Amygdala (tissue), 56 donors: Measurements from ENCODE around the gene LFNG.

Experiments
- DNase-seq, 56 donors: peaks; one replicate each; lab custom pipeline; 2025; lab: John Stamatoyannopoulos, UW

LFNG gene, protein sequence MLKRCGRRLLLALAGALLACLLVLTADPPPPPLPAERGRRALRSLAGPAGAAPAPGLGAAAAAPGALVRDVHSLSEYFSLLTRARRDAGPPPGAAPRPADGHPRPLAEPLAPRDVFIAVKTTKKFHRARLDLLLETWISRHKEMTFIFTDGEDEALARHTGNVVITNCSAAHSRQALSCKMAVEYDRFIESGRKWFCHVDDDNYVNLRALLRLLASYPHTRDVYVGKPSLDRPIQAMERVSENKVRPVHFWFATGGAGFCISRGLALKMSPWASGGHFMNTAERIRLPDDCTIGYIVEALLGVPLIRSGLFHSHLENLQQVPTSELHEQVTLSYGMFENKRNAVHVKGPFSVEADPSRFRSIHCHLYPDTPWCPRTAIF

DNA sequence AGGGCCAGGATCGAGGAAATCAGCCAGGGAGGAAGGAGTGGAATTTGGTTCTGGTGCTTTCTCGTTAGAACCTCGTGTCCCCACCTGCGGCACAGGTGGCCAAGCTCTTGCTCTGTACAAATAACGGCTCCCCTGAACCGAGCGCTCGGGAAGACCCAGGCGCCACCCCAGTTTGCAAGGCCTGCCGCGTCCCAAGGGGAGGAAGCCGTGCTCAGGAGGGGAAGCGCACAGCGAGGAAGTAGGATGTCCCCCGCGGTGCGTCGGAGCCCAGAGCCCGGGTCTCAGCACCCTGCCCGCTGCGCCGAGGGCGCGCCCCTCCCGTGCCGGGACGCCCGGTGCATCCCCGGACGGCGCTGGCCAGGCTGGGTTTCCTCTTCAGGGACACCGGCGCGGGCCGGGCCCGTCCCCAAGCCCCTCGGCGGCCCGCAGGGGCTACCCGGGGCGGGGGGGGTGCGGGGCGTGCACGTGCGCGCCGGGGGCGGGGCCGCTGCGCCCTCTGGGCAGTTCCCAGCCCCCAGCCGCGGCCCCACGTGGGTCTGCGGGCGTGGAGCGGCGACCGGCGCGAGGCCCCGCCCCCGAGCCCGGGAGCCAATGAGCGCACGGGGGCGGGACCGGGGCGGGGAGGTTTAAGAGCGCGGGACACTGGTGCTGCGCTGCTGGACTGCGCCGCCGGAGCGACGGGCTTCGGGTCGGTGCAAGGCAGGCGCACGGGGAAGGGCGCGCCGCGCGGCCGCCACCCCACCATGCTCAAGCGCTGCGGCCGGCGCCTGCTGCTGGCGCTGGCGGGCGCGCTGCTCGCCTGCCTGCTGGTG is at the start of gene LFNG:
TSS of gene LFNG (plus strand) at position 656 of the 812 bp plus-strand sequence. CDS start at position 744, 88 bp downstream.
- DNase-seq = peak in 54 of 56 donors; percentile 26 to 93 (median 73)

DNA sequence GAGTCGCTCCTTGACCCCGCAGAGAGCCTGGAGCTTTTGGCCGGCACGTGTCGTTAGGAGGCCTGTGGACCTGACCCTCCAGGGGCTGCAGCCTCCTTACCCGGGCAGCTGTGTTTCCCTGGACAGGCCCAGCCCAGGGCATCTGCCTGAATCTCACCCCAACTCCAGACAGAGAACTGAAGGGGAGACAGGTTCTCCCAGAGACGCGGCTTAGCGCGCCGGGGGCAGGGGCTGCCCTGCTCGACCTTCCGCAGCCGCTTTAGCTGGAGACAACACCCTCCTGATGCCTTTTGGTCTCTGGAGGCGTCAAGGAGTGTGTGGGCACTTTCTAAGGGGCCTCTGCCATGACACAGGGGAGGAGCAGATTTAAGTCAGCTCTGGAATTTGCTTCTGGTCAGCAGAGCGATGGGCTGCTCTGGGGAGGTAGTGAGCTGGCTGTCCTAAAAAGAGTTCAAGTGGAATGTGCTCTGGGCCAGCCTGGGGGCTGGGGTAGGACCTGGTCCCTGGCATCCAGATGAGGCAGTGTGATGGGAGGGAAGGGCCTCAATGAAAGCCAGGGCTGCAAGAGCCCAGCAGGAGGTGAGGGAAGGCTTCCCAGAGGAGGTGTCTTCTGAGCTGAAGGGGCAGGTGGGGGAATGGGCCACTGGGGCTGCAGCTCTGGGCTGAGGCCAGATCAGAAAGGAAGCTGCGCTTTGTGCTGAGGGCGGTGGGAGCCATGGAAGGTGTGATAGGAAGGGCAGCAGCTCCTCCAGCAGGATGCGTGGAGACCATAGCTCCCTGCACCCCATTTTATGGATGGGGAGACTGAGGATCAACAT is 49.2 kb upstream of the LFNG start:
- DNase-seq = no peak

DNA sequence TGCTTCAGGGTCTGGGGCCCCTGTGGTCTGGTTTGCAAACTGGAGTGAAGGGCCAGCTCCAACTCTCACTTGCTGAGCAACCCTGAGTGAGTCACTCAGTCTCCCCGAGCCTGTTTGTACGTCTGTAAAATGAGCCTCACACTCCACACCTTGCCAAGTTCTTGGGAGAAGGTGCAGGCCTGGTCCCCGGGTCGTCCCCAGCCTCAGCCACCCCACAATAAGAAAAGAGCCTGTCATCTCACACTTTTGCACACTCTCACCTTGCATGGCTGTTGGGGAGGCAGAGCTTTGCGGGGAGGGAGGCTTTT is 48.6 kb upstream of the LFNG start:
- no peak for DNase-seq

DNA sequence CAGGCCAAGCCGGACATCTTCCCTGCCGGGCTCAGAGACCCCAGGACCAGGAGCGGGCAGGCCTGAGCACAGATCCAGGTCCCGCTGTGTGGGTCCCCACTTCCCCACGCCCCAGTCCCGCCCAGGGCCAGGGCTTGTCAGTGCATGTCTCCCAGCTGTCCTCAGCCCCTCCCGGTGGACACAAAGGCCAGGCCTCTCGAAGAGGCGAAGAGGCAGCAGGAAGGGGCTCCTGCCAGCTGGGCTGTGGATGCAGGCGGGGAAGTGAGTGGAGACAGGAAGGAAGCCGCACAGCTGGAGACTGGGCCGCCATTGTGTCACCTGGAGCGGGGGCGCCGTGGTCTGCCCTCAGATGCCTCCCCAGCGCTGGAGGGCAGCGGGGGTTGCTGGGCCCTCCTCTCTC is 48.2 kb upstream of the LFNG start:
- no peak for DNase-seq

DNA sequence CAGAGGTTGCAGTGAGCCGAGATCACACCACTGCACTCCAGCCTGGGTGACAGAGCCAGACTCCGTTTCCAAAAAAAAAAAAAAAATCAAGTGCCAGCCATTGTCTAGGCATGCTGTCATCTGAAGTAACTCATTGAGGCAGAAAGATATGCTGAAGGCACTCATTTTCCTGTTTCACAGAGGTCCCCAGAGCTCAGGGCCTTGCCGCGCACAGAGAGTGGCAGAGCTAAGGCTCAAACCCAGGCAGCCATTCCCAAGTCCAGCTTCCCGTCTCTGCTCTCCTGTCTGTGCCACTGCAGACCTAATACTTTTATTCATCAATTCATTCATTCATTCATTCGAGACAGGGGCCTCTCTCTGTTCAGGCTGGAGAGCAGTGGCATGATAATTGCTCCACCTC is 46.8 kb upstream of the LFNG start:
- DNase-seq = no peak

DNA sequence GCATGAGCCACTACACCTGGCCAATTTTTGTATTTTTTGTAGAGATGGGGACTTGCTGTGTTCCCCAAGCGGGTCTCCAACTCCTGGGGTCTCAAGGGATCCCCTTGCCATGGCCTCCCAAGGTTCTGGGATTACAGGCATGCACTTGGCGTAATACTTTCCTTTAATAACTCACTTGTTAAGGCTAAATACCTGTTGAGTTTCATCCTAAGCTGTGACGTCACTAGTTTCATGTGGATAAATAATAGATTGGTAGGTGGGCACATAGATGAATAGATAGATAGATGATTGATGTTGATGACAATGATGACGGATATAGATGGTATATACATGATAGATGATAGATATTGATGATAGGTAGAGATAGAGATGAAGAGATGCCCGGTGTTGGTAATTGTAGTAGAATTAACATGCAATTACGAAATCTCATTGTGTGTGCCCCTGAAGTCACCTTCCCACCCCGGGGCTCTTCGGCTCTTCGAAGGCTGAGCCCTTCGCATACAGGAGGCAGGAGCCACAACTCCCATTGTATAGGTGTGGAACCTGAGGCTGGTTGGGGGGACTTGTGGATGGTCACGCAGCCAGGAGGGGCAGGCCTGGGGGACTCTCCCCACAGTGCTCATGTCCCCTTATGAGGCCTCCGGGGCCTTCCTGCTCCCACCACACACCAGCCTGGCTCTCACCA is 45.9 kb upstream of the LFNG start:
- DNase-seq = no peak

DNA sequence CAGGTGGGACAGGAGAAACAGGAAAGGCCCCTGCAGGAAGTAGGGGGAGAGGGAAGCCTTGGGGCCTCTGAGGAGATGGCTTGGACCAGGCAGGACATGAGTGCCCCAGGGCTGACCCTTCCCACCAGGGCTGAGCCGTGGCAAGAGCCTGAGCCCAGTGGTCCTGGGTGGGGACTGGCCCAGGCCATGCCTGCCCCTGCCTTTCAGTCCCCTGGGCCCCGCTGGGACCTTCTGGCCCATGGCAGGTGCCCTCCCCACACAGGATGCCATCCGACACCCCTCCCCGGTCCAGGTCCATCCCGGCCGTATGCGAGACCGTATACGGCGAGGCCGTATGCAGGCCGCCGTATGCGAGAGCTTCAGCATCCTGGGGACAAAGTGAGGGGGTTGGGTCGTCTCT is 45.4 kb upstream of the LFNG start:
- no peak for DNase-seq

DNA sequence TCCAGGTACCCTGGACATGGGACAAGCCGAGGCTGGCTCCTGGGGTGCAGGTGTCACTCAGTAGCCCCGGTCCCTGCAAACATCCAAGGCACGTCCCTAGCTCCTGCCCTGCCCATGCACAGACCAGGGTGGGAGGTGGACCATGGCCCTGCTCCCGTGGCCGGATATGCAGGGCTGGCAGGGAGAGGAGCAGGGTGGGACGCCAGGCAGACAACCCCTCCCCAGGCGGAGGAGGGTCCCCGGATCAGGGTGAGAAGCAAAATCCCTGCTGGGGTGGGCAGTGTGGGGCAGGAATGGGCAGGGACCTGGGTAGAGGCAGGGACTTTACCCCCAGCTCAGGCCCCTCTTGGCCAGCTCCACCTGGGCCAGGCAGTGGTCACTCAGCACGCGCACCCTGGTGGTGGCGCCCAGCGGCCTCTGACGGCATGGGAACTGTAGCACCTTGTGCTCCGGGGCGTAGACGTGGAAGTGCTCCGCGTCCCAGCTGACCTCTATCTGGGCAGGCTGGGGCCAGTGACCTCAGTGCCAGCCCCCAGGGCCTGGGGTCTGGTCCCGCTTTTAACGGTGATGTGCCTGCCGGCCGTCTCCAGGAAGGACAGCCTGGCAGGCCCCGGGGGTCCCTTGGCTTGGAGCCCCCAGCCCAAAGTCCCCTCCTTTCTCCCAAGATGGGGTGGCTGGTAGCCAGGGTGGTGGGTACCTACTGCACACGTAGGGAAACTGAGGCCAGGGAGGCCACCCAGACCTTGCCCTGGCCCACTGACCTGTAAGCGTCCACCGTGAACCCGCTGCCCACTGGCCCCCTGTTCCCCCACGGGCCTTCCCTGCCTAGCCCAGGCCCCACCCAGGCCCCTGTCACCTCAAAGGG is 44.5 kb upstream of the LFNG start:
- DNase-seq = no peak

DNA sequence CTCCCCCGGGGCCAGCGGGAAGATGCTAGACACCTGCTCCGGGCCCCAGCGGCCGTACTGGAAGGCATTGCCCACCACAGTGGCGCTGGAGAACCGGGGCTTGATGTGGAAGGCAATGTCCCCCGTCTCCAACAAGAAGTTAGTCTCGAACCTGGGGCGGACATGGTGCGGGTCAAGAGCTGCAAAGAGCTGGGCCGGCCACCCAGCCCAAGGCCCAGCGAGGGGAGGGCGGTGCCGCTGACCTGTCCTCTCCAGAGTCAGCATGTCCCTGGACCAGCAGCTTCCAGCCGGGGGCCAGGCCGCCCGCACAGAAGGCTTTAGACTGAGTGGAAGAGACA is 43.9 kb upstream of the LFNG start:
- no peak for DNase-seq

DNA sequence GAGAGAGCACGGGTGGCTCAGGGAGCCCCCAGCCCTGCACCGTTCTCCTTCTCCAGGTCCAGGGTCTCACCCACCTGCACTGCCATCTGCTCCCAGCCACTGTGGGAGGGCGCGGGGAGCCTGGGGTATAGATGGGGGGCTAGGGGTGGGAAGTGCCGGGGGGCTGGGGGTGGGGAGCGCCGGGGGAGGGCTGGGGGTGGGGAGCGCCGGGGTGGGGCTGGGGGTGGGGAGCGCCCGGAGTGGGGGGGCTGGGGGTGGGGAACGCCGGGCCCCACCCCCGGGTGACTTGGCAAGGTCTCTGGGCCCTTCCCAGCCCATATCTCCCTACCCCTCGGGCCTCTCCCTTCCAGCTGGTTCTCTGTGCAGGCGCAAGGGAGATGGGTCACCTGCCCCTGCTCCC is 43.3 kb upstream of the LFNG start, which contains the start of gene GRIFIN:
TSS of gene GRIFIN (minus strand) at position 101 of the 400 bp plus-strand sequence. CDS start at position 86, 15 bp downstream.
- no peak for DNase-seq

DNA sequence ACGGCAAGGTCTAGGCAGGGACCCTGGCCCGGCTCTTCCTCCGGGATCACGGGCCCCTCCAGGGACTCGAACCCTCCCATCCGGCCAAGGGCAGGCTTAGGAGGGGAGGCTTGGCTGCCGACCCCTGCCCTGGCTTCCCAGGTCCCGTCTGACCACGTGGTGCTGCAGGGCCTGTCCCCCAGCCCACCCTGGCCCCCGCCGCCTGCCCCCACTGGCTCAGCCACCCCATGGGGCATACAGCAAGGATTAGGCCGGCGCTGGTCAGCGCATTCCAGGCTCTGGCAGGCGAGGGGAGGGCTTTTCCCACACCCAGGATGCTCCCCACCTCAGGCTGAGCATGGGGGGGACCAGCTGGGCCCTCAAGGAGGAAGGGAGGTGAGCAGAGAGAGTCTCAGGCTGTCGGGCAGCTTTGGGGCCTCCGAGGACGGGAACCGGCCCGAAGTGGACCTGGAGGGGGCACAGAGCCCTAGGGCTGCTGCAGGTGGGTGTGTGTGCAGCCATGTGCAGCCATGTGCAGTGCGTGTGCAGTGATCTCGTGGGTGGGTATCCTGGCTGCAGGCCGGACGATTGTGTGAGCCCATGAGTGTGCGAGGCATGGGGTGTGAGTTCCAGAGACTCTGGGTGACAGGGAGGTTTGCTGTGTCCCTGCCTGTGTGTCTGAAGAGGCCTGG is 42.7 kb upstream of the LFNG start:
- DNase-seq = no peak

DNA sequence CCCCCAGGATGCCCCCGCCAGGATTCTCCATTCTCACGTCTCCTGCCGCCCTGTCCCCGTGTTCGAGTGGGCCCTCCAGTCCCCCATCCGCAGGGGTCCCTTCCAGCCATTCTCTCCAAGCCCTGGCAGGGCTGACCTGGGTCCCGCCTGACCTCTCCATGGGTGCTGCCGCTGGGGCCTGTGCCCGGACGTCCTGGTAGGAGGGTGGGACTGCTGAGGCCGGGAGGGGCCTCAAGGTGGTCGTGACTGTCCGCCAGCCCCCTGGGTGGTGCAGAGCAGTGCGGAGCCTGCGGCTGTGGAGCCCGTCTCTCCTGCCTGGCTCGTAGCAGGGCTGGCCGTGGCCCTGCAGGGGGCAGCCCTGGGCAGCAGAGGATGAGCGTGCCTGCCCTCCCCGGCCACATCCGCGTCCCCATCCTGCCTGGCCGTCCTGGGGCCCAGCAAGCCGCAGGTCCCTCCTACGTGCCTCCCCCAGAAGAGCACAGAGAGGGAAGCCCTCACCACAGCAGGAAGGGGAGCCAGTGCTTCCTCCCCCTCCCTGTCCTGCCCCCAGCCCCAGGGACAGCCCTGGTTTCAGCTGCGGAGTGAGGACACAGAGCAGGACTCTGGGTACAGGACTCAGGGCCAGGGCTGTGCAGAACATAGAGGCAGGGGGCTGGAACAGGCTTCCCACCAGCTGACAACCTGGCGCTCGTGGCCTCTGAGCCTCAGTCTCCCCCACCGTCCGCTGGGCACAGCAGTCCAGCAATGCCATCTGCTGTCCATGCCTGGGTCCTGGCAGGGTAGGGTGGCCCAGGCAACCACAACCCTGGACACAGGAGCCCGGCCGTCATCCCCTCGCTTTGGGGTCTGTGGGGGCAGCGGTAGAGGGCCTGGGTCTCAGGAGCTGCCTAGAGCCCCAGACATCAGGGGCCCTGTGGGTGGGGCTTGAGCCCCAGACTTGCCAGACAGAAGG is 41.9 kb upstream of the LFNG start:
- DNase-seq = peak in 30 of 56 donors; percentile 6 to 66 (median 28)

DNA sequence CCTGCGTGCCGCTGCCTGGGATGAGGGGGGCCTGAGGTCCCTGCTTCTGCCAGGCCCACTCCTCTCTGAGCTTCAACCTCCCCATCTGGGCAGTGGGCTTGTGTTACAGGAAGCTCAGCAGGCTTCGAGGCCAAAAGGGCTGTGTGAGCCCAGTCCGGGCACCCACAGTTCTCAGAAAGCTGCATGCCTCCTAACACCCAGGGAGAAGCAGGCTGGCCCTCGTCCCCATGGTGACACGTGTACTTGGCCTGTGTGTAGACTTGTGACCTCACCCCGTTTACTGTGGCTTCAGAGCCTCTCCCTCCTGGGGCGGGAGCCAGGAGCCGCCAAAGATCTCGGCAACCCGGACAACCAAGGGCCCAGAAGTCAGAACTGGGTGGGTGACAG is 41.2 kb upstream of the LFNG start:
- peak in 9 of 56 donors; percentile 12 to 30 (median 21) for DNase-seq

DNA sequence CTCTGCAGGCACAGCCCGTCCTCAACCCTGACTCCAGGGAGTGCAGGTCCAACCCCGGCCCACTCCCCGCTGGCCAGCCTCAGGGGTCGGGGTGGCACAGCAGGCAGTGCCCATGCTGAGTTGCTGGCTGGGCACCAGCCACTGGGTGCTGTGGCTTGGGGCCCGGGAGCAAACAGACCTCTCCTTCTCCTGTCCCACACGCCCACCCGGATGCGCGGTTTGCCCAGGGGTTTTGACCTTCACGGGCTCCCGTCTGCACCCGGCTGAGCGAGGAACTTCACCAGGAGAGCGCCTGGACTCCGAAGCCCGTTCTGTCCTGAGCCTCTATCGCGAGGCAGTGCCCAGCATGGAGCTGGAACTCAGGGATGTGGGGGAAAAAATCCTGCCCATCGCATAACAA is 40.8 kb upstream of the LFNG start:
- DNase-seq = no peak

DNA sequence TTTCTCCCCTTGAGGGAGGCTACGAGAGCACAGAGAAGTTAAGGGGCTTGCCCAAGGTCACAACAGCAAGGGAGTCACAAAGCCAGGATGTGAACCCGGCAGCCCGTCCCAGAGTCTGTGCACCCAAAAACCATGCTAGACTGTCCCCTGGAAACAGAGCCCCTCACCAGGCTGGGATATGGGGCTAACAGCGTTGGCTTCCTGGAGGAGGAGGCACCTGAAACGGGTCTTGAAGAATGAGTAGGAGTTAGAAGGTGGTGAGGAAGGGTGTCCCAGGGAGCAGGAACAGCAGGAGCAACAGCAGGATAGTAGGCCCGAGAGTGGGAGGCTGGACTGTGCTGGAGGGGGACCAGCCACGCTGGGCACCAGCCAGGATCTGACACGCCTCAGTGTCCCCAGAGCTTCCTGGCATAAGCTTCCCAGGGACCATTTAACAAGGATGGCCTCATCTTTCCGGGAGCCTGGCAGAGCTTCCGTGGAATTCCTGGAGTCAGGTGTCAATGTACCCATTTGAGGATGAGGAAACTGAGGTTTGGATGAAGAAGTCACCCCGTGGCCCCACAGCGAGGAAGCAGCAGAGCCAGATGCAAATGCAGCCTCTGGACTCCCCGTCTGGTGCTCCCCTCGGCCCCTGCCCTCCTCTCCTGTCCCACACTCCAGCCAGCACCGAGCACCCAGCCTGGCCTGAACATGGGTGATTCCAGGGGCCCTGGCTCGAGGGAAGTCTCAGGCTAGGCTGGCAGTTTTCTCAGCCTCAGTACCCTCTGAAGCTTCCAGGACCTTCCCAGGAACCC is 40.1 kb upstream of the LFNG start:
- no peak for DNase-seq

DNA sequence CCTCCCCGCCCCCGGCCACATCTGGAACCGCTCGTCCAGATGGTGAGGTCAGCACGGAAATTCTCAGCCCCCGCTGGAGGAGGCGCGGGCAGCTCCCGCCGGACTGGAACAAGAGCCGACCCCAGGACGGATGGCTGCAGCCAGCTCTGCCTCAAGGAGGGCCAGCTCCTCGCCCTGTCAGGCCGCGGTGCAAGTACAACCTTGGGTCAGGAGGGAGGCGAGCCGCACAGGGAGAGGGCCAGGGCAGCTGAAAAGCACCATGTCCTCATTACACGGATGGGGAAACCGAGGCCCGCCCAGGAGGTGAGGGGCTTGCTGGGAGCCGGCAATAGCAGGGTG is 39.5 kb upstream of the LFNG start:
- no peak for DNase-seq

DNA sequence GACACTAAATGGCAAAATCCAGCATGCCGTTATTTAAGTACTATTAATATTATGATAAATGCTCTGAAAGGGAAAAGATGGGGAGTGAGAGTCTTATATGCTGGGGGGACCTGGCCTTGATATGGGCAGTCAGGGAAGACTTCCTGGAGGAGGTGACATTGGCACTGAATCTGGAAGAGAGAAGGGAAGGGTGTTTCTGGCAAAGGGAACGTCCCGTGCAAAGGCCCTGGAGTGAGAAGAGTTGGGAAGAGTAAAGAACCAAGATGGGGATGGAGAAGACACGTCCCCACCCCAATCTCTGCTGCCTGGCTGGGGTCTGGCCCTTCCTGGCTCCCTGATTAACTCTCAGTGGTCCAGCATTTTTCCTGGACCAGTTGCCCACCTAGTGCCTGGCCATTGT is 38.4 kb upstream of the LFNG start:
- DNase-seq = no peak
